GM12878 (cell line): ENCODE measurements around the gene DTX4. TPM values are rescaled to one million over a fixed set of nuclear protein-coding genes. Genes with fewer than 3 reads are reported as not detected.
A peak's percentile ranks its signal among the peaks of the same experiment; 100 is the strongest.

Source experiments
- BRCA1 ChIP-seq: IDR thresholded peaks from 2 replicates; pipeline ENCODE4 v1.6.1; 2011; ENCODE audit warnings: low read depth, low read length, improper control_type of control experiment
- CHD2 ChIP-seq: IDR thresholded peaks from 2 replicates; pipeline ENCODE4 v1.6.1; 2011; ENCODE audit warnings: low read depth, low read length, improper control_type of control experiment, borderline replicate concordance
- CREB1 ChIP-seq: IDR thresholded peaks from 2 replicates; pipeline ENCODE4 v1.6.1; 2012; ENCODE audit warnings: low read depth, mild to moderate bottlenecking, inconsistent platforms
- ETV6 ChIP-seq, 2 experiments: fragments of 450-650 bp in 1 of 2; IDR thresholded peaks in 1 of 2; conservative IDR thresholded peaks in 1 of 2; 2 replicates each; pipeline ENCODE4 v1.6.1; 2014; ENCODE audit warnings: antibody characterized with exemption in 1 of 2, borderline replicate concordance in 1 of 2, low read depth in 1 of 2, mild to moderate bottlenecking in 1 of 2, moderate library complexity in 1 of 2
- FOXK2 ChIP-seq: fragments of 450-650 bp; IDR thresholded peaks from 2 replicates; pipeline ENCODE4 v1.6.1; 2017; ENCODE audit warnings: mild to moderate bottlenecking, moderate library complexity
- RUNX3 ChIP-seq: IDR thresholded peaks from 2 replicates; pipeline ENCODE4 v1.6.1; 2012; ENCODE audit warnings: low read length, inconsistent platforms
- SMC3 ChIP-seq: IDR thresholded peaks from 2 replicates; pipeline ENCODE4 v1.6.1; 2011; ENCODE audit warnings: low read length, improper control_type of control experiment, borderline replicate concordance
- SPI1 ChIP-seq: IDR thresholded peaks from 2 replicates; pipeline ENCODE4 v1.6.1; 2011; ENCODE audit warnings: low read depth, mild to moderate bottlenecking, low read length, moderate library complexity, borderline replicate concordance; ENCODE audit not compliant: insufficient read depth
- STAT3 ChIP-seq: IDR thresholded peaks from 2 replicates; pipeline ENCODE4 v1.6.1; 2011; ENCODE audit warnings: low read depth, low read length, improper control_type of control experiment
- TARDBP ChIP-seq: IDR thresholded peaks from 2 replicates; pipeline ENCODE4 v1.6.1; 2016; ENCODE audit warnings: borderline replicate concordance
- WRNIP1 ChIP-seq: IDR thresholded peaks from 2 replicates; pipeline ENCODE4 v1.6.1; 2011; ENCODE audit warnings: low read depth, low read length, improper control_type of control experiment, borderline replicate concordance
- ZBED1 ChIP-seq: IDR thresholded peaks from 2 replicates; pipeline ENCODE4 v1.6.1; 2016; ENCODE audit warnings: borderline replicate concordance
- ZSCAN29 ChIP-seq: fragments of 450-650 bp; IDR thresholded peaks from 2 replicates; pipeline ENCODE4 v1.6.1; 2017; ENCODE audit warnings: mild to moderate bottlenecking, moderate library complexity
- polyA plus RNA-seq, 11 experiments: library from polyadenylated mRNA; depleted of rRNA in 4 of 11; unstranded in 6 of 11; stranded (reverse) in 5 of 11; fragments of >200 nt; fragmentation: Nextera tagmentation in 4 of 11; fragmentation: Illumina TruSeq in 1 of 11; extraction: Ambion mirVana in 4 of 11; extraction: Trizol in 1 of 11; gene quantifications; 1 replicate in 1 of 11; 2 replicates in 10 of 11; pipeline versions ENCODE4 v1.2.1 to v1.2.3, GENCODE V29; 2011 to 2016; ENCODE audit warnings: inconsistent platforms in 2 of 11, missing spikeins in 2 of 11, low read depth in 1 of 11
- total RNA-seq, 4 experiments: library from RNA; depleted of rRNA in 3 of 4; stranded (reverse); fragments of >200 nt in 3 of 4; fragmentation: Illumina TruSeq in 1 of 4; extraction: Trizol in 1 of 4; gene quantifications; 2 replicates each; pipeline versions ENCODE4 v1.2.1 to v1.2.3, GENCODE V29; 2013 to 2021
- TF ChIP-seq, protein P1 (sequence below): fragments of 450-650 bp; IDR thresholded peaks from 2 replicates; pipeline ENCODE4 v1.6.1; 2016; ENCODE audit warnings: mild to moderate bottlenecking, moderate library complexity, borderline replicate concordance
- TF ChIP-seq, protein P2 (sequence below): IDR thresholded peaks from 2 replicates; pipeline ENCODE4 v1.6.1; 2012; ENCODE audit warnings: mild to moderate bottlenecking, low read depth, low read length
- TF ChIP-seq, protein P3 (sequence below), 3 experiments: IDR thresholded peaks in 2 of 3; conservative IDR thresholded peaks in 1 of 3; 2 replicates each; pipeline ENCODE4 v1.5.1; 2011; ENCODE audit warnings: low read depth in 3 of 3, low read length in 3 of 3, mild to moderate bottlenecking in 3 of 3, control low read depth in 2 of 3, moderate library complexity in 2 of 3, inconsistent platforms in 1 of 3, mixed read lengths in 1 of 3; ENCODE audit not compliant: control insufficient read depth in 2 of 3, insufficient read depth in 1 of 3; ENCODE audit errors: extremely low read depth in 1 of 3
- TF ChIP-seq, protein P4 (sequence below): IDR thresholded peaks from 2 replicates; pipeline ENCODE4 v1.6.1; 2012; ENCODE audit warnings: low read depth, low read length, improper control_type of control experiment

DTX4 gene
- total and polyA plus RNA-seq, 10 of the 15 experiments (the other 5 are each of a cell fraction or from before 2014, with no cell fraction given) = 3.8 to 25.8 (median 10.5) TPM

DNA sequence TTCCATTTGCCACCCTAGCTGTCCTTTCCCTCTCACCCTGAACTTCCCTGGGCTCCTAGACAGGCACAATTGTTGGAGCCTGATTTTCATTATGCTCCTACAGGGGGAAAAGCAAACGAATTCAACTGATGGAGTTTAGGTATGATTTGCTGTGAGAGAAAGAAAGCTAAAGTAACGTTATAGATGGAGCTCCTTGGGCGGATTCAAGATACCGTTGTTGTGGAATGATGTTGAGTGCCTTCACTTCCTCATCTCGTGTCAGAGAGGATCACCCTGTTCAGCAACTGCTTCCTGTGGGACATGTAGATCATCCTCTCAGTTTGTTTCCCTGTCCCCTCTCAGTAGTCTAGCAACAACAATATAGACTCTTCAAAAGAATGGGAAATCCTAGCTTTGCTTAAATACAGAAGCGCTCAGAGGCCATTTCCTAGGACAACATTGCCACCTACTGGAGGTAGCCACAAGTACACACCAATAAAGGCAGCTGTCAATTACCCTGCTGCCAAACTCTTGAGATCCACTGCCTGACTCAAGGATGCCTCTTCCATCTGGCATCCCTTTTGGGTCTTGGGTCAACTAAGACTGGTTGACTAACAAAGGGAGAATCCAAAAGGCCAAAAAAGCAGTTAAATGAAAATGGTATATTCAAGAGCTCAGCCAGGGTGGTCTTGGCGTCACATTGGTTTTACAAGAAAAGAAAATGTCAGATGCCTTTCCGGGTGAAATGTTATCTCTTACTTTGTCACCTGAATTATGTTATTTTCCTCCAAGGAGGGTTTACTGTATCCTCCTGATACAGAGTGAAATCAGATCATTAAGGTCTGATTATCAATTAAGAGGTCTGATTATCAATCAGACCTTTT lies 13.5 kb upstream of the DTX4 start (continued):
- TF ChIP-seq RUNX3 (0 out of 2 replicates have a peak, but pooled peaks have one; percentile 20), ETV6 (conservative IDR thresholded peaks at IDR 0.05 in 1 of 2, IDR thresholded peaks at IDR 0.05 in 1 of 2; ENCODE audit: borderline replicate concordance in 1 of 2, low read depth in 1 of 2) (no peak), FOXK2 (no peak), WRNIP1 (0 out of 2 replicates have a peak, but pooled peaks have one; percentile 83), CREB1 (no peak), SMC3 (peak; percentile 74), ZSCAN29 (no peak), BRCA1 (no peak), STAT3 (no peak), TARDBP (no peak), ZBED1 (no peak), SPI1 (0 out of 2 replicates have a peak, but pooled peaks have one; percentile 12), CHD2 (no peak)
- TF ChIP-seq, protein P1, sequence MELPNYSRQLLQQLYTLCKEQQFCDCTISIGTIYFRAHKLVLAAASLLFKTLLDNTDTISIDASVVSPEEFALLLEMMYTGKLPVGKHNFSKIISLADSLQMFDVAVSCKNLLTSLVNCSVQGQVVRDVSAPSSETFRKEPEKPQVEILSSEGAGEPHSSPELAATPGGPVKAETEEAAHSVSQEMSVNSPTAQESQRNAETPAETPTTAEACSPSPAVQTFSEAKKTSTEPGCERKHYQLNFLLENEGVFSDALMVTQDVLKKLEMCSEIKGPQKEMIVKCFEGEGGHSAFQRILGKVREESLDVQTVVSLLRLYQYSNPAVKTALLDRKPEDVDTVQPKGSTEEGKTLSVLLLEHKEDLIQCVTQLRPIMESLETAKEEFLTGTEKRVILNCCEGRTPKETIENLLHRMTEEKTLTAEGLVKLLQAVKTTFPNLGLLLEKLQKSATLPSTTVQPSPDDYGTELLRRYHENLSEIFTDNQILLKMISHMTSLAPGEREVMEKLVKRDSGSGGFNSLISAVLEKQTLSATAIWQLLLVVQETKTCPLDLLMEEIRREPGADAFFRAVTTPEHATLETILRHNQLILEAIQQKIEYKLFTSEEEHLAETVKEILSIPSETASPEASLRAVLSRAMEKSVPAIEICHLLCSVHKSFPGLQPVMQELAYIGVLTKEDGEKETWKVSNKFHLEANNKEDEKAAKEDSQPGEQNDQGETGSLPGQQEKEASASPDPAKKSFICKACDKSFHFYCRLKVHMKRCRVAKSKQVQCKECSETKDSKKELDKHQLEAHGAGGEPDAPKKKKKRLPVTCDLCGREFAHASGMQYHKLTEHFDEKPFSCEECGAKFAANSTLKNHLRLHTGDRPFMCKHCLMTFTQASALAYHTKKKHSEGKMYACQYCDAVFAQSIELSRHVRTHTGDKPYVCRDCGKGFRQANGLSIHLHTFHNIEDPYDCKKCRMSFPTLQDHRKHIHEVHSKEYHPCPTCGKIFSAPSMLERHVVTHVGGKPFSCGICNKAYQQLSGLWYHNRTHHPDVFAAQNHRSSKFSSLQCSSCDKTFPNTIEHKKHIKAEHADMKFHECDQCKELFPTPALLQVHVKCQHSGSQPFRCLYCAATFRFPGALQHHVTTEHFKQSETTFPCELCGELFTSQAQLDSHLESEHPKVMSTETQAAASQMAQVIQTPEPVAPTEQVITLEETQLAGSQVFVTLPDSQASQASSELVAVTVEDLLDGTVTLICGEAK = no peak
- TF ChIP-seq, protein P2, sequence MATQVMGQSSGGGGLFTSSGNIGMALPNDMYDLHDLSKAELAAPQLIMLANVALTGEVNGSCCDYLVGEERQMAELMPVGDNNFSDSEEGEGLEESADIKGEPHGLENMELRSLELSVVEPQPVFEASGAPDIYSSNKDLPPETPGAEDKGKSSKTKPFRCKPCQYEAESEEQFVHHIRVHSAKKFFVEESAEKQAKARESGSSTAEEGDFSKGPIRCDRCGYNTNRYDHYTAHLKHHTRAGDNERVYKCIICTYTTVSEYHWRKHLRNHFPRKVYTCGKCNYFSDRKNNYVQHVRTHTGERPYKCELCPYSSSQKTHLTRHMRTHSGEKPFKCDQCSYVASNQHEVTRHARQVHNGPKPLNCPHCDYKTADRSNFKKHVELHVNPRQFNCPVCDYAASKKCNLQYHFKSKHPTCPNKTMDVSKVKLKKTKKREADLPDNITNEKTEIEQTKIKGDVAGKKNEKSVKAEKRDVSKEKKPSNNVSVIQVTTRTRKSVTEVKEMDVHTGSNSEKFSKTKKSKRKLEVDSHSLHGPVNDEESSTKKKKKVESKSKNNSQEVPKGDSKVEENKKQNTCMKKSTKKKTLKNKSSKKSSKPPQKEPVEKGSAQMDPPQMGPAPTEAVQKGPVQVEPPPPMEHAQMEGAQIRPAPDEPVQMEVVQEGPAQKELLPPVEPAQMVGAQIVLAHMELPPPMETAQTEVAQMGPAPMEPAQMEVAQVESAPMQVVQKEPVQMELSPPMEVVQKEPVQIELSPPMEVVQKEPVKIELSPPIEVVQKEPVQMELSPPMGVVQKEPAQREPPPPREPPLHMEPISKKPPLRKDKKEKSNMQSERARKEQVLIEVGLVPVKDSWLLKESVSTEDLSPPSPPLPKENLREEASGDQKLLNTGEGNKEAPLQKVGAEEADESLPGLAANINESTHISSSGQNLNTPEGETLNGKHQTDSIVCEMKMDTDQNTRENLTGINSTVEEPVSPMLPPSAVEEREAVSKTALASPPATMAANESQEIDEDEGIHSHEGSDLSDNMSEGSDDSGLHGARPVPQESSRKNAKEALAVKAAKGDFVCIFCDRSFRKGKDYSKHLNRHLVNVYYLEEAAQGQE = no peak
- TF ChIP-seq, protein P3, sequence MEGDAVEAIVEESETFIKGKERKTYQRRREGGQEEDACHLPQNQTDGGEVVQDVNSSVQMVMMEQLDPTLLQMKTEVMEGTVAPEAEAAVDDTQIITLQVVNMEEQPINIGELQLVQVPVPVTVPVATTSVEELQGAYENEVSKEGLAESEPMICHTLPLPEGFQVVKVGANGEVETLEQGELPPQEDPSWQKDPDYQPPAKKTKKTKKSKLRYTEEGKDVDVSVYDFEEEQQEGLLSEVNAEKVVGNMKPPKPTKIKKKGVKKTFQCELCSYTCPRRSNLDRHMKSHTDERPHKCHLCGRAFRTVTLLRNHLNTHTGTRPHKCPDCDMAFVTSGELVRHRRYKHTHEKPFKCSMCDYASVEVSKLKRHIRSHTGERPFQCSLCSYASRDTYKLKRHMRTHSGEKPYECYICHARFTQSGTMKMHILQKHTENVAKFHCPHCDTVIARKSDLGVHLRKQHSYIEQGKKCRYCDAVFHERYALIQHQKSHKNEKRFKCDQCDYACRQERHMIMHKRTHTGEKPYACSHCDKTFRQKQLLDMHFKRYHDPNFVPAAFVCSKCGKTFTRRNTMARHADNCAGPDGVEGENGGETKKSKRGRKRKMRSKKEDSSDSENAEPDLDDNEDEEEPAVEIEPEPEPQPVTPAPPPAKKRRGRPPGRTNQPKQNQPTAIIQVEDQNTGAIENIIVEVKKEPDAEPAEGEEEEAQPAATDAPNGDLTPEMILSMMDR (IDR thresholded peaks at IDR 0.05 in 2 of 3, conservative IDR thresholded peaks at IDR 0.05 in 1 of 3; ENCODE audit: control insufficient read depth in 2 of 3, extremely low read depth in 1 of 3, insufficient read depth in 1 of 3, low read depth in 3 of 3, low read length in 3 of 3) = peak; percentile 74 to 97 (median 92); a peak in 5 of 6 replicates
- TF ChIP-seq, protein P4, sequence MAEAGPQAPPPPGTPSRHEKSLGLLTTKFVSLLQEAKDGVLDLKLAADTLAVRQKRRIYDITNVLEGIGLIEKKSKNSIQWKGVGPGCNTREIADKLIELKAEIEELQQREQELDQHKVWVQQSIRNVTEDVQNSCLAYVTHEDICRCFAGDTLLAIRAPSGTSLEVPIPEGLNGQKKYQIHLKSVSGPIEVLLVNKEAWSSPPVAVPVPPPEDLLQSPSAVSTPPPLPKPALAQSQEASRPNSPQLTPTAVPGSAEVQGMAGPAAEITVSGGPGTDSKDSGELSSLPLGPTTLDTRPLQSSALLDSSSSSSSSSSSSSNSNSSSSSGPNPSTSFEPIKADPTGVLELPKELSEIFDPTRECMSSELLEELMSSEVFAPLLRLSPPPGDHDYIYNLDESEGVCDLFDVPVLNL = 0 out of 2 replicates have a peak, but pooled peaks have one; percentile 42
